Esophagus squamous epithelium (tissue), 5 donors: ENCODE measurements around the gene NEO1. TPM values are rescaled to one million over a fixed set of nuclear protein-coding genes. Genes with fewer than 3 reads are reported as not detected.
A peak's percentile ranks its signal among the peaks of the same experiment; 100 is the strongest.

Source experiments
- DNase-seq: peaks from one replicate; lab custom pipeline; 2025; lab: John Stamatoyannopoulos, UW
- H3K27ac ChIP-seq, 4 donors: fragments of 200-600 bp; sonication (generic); one replicate each; pipeline ENCODE4 v1.5.1; 2016 to 2019; ENCODE audit warnings: mild to moderate bottlenecking in 1 of 4
- H3K27me3 ChIP-seq, 4 donors: fragments of 200-600 bp; sonication (generic); 1 replicate in 3 of 4; 2 replicates in 1 of 4; pipeline versions ENCODE4 v1.5.1 to v1.6.0; 2017 to 2021; ENCODE audit warnings: antibody characterized with exemption in 1 of 4
- H3K36me3 ChIP-seq, 3 donors: fragments of 200-600 bp; sonication (generic); one replicate each; pipeline ENCODE4 v1.5.1; 2016 to 2019
- H3K4me1 ChIP-seq, 3 donors: fragments of 200-600 bp; sonication (generic); one replicate each; pipeline ENCODE4 v1.5.1; 2017 to 2019
- H3K4me3 ChIP-seq, 4 donors: fragments of 200-600 bp; sonication (generic); 1 replicate in 3 of 4; 2 replicates in 1 of 4; pipeline ENCODE4 v1.5.1; 2016 to 2019; ENCODE audit warnings: mild to moderate bottlenecking in 2 of 4, moderate library complexity in 1 of 4
- H3K9me3 ChIP-seq, 3 donors: fragments of 200-600 bp; sonication (generic); one replicate each; pipeline ENCODE4 v1.5.1; 2016 to 2019
- CTCF ChIP-seq, 6 experiments: fragments of 450-650 bp in 4 of 6; fragments of 200-600 bp in 2 of 6; sonication (generic) in 2 of 6; IDR thresholded peaks; one replicate each; pipeline ENCODE4 v1.5.1; 2016 to 2019; ENCODE audit warnings: antibody characterized with exemption in 6 of 6, mild to moderate bottlenecking in 4 of 6, moderate library complexity in 4 of 6
- POLR2A ChIP-seq, 4 donors: fragments of 450-650 bp; IDR thresholded peaks; one replicate each; pipeline ENCODE4 v1.6.1; 2017; ENCODE audit warnings: antibody characterized with exemption in 4 of 4, mild to moderate bottlenecking in 4 of 4, moderate library complexity in 3 of 4
- WGBS, 2 donors: methylation state at CpG; one replicate each; pipeline ENCODE4 v1.1.5; 2018; 5-methylcytosine and 5-hydroxymethylcytosine counted together
- intact Hi-C: fragments of 100-400 bp; cut with DNase I; formaldehyde crosslinking; loops from one replicate; pipeline ENCODE4 v1.15.0; 2022
- total RNA-seq, 4 donors: library from RNA; depleted of rRNA; stranded (reverse); fragments of >200 nt; gene quantifications; one replicate each; pipeline ENCODE4 v1.1.0, GENCODE V29; 2016
- donor health status: DM: yes; HTN: yes; CAD: no.

The NEO1 gene
- total RNA-seq, 4 donors from 2014 or later: 9.2 to 32.0 (median 15.0) TPM

- Histone ChIP-seq H3K27me3 (no peaks in the 10 kb centered on the region), H3K4me3 (no peak overlapping the region), H3K4me1 (no peaks in the 10 kb centered on the region), H3K27ac (no peak overlapping the region), H3K36me3 (peaks cover 0 to 23% (median 0%) of the 10 kb centered on the region in 3 donors), H3K9me3 (no peaks in the 10 kb centered on the region)
- 37 to 38% methylated on average over 4 of the region's 4 CpGs for WGBS, 2 donors
- TF ChIP-seq CTCF (IDR thresholded peaks at IDR 0.05) (peak; percentile 77 to 91 (median 86)), POLR2A (IDR thresholded peaks at IDR 0.05) (no peak)
- intact Hi-C loops: no loop called here
- DNase-seq: no peak
Measured at GRCh38 chr15:73240866-73241499, 188.7 kb downstream of the NEO1 start.

- H3K27ac ChIP-seq: no peak overlapping the region
- 73 to 76% methylated on average over 6 of the region's 6 CpGs for WGBS, 2 donors
- no peak for DNase-seq
Measured at GRCh38 chr15:73244333-73244732, 192.1 kb downstream of the NEO1 start.

GRCh38 chr15:73246439-73246838, 194.2 kb downstream of the NEO1 start:
- peaks cover 0 to 39% (median 0%) of the 10 kb centered on the region in 3 donors for H3K36me3 ChIP-seq
- H3K27me3 ChIP-seq: no peaks in the 10 kb centered on the region
- intact Hi-C loops: no loop called here
- H3K9me3 ChIP-seq: no peaks in the 10 kb centered on the region
- H3K4me3 ChIP-seq: no peak overlapping the region
- no peak for TF ChIP-seq POLR2A (IDR thresholded peaks at IDR 0.05)
- no peak for TF ChIP-seq CTCF (IDR thresholded peaks at IDR 0.05)
- H3K27ac ChIP-seq: no peak overlapping the region
- DNase-seq: no peak
- no peaks in the 10 kb centered on the region for H3K4me1 ChIP-seq

More at GRCh38 chr15:73244333-73244732, 192.1 kb downstream of the NEO1 start:
- no peaks in the 10 kb centered on the region for H3K4me1 ChIP-seq
- intact Hi-C loops: no loop called here
- TF ChIP-seq CTCF (IDR thresholded peaks at IDR 0.05): peak in 2 of 6 experiments; percentile 9 to 51
- TF ChIP-seq POLR2A (IDR thresholded peaks at IDR 0.05): no peak
- H3K4me3 ChIP-seq: no peak overlapping the region
- H3K9me3 ChIP-seq: no peaks in the 10 kb centered on the region
- H3K27me3 ChIP-seq: no peaks in the 10 kb centered on the region
- H3K36me3 ChIP-seq: peaks cover 0 to 19% (median 0%) of the 10 kb centered on the region in 3 donors

- Histone ChIP-seq H3K27me3 (no peaks in the 10 kb centered on the region), H3K9me3 (no peaks in the 10 kb centered on the region), H3K4me3 (no peak overlapping the region), H3K4me1 (no peaks in the 10 kb centered on the region), H3K36me3 (peaks cover 0 to 39% (median 0%) of the 10 kb centered on the region in 3 donors), H3K27ac (no peak overlapping the region)
- DNase-seq: no peak
- 86 to 92% methylated on average over 1 of the region's 1 CpG for WGBS, 2 donors
- intact Hi-C loops: no loop called here
- TF ChIP-seq CTCF (IDR thresholded peaks at IDR 0.05) (no peak), POLR2A (IDR thresholded peaks at IDR 0.05) (no peak)
Measured at GRCh38 chr15:73246898-73247297, 194.6 kb downstream of the NEO1 start.

- 62% methylated on average over 1 of the region's 1 CpG for WGBS, 2 donors
- no peak for TF ChIP-seq CTCF (IDR thresholded peaks at IDR 0.05)
- TF ChIP-seq POLR2A (IDR thresholded peaks at IDR 0.05): no peak
- Histone ChIP-seq H3K27me3 (no peaks in the 10 kb centered on the region), H3K4me3 (no peak overlapping the region), H3K27ac (no peak overlapping the region), H3K9me3 (no peaks in the 10 kb centered on the region), H3K4me1 (no peaks in the 10 kb centered on the region), H3K36me3 (peaks cover 0 to 39% (median 0%) of the 10 kb centered on the region in 3 donors)
- no peak for DNase-seq
- intact Hi-C loops: no loop called here
Measured at GRCh38 chr15:73247331-73247730, 195.1 kb downstream of the NEO1 start.
